Thyroid gland (tissue), 4 donors: Measurements from ENCODE around the gene NPTN.
"Not testable (repeated sequence)": the region's sequence is repeated elsewhere in the genome, so short reads cannot be mapped to it uniquely, and the experiment has no call there.

ENCODE experiments used
- CTCF ChIP-seq, 6 experiments: fragments of 200-600 bp in 3 of 6; fragments of 450-650 bp in 3 of 6; sonication (generic) in 3 of 6; IDR thresholded peaks; one replicate each; pipeline ENCODE4 v1.5.1; 2016 to 2019; ENCODE audit warnings: antibody characterized with exemption in 6 of 6, mild to moderate bottlenecking in 2 of 6, inconsistent platforms in 1 of 6, moderate library complexity in 1 of 6
- POLR2A ChIP-seq, 2 donors: fragments of 450-650 bp; IDR thresholded peaks; one replicate each; pipeline ENCODE4 v1.6.1; 2017; ENCODE audit warnings: antibody characterized with exemption in 2 of 2, mild to moderate bottlenecking in 2 of 2, moderate library complexity in 1 of 2

- not testable (repeated sequence) for TF ChIP-seq CTCF, POLR2A (IDR thresholded peaks at IDR 0.05)
Measured at GRCh38 chr15:73639464-73639863, 6.3 kb upstream of the NPTN start.
